GM19240 (cell line): ENCODE measurements around the gene MVD.

Experiments used
- DNase-seq: peaks from one replicate; pipeline ENCODE4 v3.0.0; 2011; ENCODE audit warnings: low spot score; ENCODE audit not compliant: insufficient read length

Gene MVD

DNA sequence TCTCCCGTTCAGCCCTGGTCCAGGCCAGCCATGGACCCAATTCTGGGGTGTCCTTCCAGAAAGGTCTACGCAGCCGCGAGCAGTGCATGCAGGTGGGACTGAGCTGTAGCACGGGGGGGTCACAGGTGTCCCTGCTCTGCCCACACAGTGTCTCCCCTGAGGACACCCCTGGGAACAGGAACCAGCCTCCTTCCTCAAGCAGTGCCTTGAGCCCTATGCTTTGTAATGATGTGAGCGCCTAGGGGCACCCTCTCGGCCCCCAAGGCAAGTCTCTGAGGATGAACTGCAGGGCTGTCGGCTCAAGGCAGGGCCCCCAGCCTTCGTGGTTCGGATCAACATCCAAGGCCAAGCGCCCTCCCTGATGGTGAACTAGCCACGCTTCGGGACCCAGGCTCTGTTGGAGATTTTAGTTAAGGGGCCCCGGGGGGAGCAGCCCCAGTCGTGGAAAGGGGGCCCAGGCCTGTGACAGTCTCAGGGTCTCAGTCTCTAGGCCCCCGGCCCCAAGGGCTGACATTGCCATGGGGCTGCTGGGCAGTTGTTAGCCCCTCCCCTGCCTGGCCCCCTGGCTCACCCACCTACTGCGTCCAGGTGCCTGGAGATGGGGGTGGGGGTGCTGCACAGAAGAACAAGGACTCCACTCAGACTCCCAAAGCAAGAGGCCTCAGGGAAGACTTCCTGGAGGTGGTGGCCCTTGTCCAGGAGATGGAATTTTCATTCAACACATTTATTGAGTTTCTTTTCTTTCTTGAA lies 22.2 kb downstream of the MVD start:
- no peak for DNase-seq

DNA sequence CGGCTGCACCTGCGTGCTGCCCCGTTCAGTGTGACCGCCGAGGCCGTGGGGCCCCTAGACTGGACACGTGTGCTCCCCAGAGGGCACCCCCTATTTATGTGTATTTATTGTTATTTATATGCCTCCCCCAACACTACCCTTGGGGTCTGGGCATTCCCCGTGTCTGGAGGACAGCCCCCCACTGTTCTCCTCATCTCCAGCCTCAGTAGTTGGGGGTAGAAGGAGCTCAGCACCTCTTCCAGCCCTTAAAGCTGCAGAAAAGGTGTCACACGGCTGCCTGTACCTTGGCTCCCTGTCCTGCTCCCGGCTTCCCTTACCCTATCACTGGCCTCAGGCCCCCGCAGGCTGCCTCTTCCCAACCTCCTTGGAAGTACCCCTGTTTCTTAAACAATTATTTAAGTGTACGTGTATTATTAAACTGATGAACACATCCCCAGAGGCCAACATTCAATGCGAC lies 22.8 kb downstream of the MVD start:
- DNase-seq, result no peak

DNA sequence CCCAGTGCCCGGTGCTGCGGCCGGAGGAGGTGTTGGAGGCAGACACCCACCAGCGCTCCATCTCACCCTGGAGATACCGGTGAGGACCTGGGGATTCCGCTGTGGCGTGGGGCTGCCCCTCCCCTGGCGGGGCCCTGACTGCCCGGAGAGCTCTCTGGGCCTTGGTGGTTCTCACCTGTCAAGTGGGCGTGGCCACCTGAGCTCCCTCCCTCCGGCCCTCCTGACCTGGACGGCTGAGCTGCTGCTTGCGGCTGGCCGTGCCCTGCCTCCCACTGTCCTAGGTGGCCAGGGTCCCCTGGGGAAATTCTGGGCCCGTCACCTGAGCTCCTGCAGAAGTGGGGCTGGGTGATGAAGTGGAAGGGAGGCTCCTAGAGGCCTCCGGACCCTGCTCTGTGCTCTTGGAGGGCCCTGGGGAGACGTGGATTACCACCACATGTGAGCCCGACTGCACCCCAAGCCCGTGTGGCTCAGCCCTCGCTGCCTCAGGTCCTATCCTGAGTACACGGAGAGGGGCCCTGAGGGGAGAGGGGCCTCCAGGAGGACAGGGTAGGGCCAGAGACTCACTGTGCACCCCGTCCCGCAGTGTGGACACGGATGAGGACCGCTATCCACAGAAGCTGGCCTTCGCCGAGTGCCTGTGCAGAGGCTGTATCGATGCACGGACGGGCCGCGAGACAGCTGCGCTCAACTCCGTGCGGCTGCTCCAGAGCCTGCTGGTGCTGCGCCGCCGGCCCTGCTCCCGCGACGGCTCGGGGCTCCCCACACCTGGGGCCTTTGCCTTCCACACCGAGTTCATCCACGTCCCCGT lies 23.5 kb downstream of the MVD start:
- DNase-seq, result no peak

DNA sequence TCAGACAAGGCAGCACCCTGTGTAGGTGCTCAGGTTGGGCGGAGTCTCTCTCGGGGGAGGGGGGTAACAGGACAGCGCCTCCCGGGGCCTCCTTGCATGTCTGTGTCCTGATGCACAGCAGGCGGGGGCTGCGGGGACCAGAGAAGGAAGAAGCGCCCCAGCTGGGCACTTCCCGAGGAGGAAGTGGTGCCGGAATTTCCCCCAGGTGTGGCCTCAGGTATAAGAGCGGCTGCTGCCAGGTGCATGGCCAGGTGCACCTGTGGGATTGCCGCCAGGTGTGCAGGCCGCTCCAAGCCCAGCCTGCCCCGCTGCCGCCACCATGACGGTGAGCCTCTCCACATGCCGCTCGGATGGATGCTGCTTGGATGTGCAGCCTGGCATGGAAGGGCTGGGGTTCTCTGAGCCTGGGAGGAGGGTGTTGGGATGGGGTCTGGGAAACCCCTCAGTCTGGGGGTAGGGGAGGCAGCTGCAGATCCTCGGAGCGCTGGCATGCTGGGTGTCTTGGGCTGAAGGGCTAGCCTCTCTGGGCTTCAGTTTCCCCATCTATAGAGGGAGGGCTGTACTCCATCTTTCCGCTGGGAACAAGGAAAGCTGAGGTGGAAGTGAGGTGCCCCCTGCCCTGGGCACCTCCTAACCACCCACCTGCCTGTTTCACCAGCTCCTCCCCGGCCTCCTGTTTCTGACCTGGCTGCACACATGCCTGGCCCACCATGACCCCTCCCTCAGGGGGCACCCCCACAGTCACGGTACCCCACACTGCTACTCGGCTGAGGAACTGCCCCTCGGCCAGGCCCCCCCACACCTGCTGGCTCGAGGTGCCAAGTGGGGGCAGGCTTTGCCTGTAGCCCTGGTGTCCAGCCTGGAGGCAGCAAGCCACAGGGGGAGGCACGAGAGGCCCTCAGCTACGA lies 24.3 kb downstream of the MVD start, which contains the start of gene IL17C:
Gene IL17C, plus strand, starts transcription at position 250 of the 908 bp plus-strand sequence. Its CDS starts 70 bp downstream, at position 320.
- no peak for DNase-seq

DNA sequence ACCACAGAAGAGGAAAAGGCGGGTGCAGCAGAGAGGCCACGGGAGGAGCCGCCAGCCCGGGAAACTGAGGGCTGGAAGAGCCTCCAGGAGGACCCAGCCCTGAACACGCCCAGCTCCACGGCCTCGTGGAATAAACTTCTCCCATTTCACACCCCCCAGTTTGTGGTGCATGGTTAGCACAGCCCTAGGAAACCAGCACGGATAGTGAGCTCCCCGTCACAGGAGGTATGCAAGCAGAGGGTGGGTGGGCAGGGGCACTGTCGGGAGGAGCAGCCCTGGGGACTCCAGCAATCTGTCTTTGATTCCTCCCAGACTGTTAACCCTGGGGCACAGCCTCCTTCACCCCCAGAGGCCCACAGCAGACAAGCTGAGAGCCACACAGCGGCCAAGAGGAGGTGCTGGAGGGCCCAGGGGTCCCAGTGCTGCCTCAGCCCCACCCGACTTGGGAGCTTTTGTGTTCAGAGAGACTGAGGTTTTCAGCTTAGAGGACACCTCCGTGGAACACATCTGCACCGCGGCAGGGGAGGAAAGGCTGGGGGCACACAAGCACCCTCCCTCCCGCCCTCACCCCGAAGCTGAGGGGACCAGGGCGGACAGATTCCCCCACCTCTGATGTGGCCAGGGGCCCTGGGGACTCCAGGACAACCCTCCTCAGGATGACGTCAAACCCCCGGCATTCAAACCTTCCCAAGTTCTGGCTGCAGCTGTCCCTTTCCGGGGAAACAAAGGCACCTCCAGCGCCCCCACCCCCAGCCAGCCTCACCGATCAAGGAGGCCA lies 26.2 kb downstream of the MVD start:
- no peak for DNase-seq

DNA sequence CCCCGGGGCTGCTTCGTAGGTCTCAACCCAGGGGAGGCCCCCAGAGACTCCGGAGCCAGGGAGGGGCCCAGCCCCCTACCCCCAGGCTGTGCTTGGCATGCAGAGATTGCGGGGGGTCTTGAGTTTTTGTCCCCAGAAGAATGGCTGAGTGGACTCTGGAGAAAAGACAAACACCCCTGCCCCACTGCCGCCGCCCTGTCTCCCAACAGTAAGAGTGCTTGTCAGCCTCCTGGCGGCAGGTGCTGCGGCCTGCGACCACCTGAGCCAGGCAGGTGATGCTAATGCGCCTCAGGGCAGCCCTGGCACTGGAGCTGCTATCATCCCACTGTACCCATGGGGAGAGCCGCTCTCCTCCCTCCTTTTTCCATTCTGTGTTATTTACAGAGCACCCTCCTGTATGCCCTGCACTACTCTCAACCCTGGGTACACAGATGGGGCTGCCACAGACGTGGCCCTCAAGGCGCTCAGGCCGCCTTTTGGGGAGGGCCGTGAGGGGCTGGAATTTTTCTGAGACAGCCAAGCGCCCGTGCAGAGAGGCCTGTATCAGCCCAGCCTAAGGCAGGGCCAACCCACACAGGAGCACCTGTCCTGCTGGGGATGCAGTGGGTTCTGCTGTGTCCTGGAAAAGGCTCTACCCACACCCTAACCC lies 27.1 kb downstream of the MVD start:
- no peak for DNase-seq

DNA sequence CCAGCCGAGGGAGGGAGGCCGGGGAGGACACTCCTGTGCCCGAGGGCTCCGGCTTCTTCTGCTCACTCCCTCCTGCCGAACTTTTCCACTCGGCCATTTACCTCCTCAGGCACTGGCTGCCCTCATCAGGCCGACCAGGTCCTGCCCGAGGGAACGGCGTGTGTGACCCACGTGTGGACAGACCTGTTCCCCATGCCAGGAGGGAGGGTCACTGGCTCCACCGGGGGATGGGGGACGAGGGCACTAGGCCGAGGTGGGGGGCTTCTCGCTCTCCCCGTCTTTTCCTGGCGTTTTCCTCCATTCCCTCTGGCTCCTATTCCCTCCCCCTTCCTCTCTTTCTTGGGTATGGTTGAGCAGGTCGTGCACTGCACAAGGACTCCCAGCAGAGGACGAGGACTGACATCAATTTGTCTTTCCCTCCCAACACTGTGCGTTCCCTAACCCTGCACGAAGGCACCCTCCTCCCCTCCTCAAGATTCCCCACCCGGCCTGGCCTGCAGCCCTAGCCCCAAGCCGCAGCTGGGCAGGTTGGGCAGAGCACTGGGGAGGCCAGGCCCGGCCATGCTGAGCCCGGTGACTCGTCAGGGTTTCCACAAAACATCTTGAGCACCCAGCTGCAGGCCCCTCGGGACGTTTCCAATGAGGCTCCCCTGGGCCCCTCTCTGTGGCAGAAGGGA lies 27.8 kb downstream of the MVD start:
- DNase-seq, result no peak

DNA sequence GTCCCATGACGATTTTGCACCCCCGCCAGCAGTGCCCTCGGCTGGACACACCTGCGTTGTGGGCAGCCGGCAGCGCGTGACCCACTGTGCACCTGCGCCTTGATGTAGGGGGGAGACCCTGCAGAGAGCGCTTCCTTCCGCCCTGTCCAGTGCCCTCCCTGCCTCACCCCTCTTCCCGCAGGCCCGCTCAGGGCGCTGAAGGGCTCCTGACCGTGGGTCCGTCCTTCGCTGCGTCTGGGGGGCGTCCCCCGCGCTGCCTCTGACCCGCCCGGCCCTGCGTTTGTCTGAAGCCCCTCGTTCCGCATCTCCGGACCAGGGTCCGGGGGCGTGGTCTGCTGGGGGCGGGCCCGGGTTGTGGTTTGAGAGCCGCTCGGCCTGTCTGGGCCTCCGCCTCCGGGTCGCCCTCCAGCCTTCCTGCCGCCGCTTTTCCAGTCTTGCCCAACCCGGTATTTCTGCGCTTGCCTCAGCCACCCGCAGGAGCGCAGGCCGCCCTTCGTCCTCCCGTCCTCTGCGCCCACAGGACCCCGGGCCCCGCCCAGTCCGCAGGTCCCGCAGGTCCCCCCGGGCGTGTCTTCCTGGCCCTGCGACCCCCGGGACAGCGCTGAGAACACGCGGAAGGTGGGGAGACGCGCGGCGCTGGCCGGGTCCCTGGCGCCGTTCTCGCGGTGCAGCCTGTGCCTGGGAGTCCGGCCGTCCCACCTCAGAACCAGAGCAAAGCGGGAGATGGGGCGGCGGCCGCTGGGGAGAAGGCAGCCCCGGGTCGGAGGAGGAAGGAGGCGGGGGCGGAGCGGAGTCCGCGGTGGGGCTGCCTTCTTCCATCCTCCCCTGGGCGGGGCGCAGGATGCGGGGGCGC lies 28.5 kb downstream of the MVD start:
- no peak for DNase-seq

DNA sequence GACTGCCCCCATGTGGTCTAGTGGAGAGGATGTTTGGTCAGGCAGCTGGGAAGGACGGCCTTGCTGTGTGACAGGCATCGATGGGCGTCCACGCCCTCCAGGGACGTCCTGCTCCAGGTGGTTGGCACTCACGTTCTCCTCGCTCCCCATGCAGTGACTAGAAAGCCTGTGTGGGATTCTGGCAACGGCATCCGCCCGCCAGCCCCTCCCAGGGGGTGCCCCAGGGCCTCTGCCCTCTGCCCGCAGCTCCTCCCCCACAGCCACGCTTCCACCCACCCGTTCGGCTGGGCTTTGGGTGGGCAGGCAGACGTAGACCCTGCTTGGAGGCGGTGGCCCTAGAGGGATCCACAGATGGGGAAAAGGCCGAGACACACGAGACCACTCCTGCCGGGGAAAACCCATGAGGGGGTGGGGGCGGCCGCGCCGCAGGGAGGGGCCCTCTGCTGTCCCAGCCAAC lies 29.2 kb downstream of the MVD start:
- DNase-seq, result no peak

DNA sequence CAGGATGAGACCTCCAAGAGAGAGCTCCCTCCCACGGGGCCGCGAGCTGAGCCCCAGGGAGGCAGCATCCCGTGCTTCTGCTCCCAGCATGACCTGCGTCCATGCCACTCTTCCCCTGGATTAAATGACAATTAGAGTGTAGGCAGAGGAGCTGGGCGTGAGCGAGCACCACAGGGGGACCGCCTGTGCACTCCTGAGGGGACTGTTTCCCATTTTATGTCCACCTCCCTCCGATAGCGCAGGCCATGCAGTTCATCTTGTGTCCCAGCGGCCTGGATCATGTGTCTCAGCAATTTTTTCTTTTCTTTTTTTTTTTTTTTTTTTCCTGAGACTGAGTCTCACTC lies 30.3 kb downstream of the MVD start:
- no peak for DNase-seq

DNA sequence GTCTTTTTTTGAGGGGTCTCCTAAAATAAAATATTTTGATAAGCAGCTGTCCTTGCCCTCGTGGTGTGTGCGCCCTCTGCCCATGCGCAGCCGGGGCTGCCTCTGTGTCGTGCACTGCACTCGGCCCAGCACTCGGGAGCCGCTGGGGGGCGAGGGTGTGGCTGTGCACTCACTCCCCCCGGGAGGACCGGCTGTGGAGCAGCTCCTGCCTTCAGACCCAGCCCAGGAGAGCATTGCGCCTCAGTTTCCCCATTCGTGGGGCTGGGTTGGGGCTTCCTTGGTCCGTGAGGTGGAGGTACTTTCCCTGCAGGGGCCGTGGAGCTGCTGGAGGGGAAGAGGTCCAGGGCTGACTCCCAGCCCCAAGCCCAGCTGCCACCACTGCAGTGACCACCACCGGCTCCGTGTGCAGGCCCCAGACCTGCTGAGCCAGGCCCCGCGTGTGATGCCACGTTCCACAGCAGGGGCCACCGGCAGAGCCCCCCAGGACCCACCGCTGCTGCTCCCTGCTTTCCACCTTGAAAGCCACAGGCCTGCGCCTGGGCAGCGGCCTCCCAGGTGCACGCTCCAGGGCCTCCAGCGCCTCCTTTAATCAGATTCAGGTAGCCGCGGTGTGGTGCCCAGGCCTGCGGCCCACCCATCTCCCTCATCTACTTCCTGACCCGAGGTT lies 30.8 kb downstream of the MVD start:
- no peak for DNase-seq

DNA sequence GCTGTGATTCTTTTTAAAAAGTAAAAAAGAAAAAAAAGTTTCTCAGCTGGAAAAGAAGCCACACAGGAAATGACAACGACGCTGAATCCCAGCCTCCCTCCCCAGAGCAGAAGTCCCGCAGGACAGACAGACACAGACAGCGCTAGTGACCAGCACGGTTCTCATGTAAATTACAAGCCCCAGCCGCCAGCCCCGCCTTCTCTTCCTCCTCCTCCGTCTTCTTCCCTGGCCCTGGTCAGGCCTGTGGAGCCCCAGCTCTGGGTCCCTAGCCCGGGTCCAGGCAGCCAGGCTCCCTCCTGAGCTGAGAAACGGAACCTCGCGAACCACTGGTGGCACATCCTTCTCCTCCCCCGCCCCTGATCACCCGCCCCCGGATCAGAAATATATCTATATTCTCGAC lies 31.5 kb downstream of the MVD start:
- DNase-seq, result no peak

DNA sequence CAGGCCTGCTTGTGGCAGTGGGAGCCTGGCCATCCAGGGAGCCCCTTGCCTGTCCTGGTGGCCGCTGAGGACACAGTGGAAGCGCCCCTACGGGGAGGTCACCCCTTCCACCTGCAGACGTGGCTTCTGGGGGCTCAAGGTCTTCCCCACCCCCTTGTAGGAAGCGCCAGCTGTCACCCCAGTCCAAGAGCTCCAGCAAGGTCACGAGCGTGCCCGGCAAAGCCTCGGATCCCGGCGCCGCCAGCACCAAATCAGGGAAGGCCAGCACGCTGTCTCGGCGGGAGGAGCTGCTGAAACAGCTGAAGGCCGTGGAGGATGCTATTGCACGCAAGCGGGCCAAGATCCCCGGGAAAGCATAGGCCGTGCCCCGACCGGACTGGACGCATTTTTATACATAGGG lies 31.9 kb downstream of the MVD start:
- no peak for DNase-seq

DNA sequence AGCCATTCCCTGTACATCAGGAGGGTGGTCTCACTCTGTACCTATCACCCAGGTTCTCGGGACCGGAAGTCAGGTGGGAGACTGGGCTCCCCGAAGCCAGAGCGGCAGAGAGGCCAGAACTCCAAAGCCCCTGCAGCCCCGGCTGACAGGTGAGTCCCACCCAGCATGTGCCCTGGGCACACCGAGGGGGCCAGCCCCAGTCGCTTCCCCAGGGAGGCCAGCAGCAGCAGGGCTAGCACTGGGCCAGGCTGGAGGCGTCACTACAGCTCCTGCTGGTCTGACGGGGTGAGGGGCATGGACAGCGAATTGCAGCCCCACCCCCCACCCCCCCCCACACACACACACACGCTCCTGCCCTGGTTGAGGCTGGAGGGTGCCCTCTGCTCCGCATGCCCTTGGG lies 32.5 kb downstream of the MVD start:
- DNase-seq, result no peak

DNA sequence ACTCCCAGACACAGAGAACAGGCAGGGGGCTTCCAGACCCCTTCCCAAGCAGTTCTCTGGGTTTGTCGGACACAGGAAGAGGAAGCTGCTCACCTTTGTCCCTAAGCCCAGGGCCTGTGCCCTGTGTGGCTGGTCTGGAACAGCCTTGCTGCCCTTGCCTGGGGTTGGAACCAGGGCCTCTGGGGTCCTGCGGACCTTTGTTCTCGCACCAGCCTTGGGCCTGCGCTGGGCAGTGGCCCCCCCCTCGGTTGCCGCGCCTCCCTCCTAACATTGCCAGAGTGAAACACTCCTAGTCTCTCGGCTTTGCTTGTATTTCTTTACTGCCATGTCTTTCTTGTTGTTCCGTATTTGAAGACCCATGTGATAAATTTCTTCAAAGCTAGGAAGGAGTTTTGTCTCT lies 33.1 kb downstream of the MVD start:
- DNase-seq, result no peak

DNA sequence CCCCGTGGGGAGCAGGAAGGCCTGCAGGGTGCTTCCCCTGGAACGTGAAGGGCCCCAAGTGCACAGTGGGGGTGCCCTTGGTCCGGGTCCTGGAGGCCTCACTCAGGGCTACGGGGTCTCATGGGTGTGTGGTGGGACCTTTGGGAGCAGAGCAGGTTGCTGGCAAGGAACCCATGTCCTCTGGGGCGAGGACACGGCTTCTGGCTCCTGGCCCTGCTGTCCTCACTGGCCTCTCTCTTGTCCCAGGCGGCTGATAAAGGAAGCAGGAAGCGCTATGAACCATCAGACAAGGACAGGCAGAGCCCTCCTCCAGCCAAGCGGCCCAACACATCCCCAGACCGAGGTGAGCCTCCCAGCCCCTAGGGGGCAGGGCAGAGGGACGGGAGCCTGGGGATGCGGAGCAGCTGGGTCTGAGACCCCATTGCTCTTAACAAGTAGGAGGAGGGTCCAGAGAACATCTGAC lies 34.3 kb downstream of the MVD start:
- DNase-seq, result no peak

DNA sequence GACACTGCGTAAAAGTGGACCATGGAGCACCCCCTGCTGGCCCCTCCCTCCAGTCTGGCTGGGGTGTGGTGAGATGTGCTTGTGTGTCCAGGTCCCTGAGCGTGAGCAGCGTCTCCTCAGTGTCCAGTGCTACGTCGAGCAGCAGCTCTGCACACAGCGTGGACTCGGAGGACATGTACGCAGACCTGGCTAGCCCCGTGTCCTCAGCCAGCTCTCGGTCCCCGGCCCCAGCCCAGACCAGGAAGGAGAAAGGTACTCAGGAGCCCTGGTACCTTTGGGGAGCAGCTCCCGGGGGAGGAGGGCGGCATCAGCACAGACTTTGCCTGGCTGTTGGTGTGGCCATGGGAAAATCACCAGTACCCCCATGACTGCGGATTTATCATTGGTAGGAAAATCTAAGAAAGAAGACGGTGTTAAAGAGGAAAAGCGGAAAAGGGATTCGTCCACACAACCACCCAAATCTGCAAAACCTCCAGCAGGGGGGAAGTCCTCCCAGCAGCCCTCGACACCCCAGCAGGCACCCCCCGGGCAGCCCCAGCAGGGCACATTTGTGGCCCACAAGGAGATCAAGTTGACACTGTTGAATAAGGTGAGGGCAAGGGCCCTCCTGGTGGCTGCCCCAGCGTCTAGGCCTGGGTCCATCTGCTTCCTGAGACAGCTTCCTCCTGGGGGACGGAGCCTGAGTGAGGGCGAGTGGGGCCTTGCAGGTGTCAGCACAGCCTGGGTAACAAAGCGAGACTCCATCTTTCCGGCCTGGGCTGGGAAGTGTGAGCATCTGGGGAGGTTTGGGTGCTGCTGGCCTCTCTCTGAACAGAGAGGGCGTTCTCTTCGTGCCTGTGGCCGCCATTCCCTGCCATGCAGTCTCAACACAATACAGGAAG lies 35.1 kb downstream of the MVD start:
- DNase-seq, result no peak
